Endothelial cell (in vitro differentiated cells): ENCODE measurements around the gene GNAQ. TPM values are rescaled to one million over a fixed set of nuclear protein-coding genes. Genes with fewer than 3 reads are reported as not detected.

ENCODE experiments used
- DNase-seq: peaks from one replicate; pipeline ENCODE4 v3.0.0; 2021; ENCODE audit warnings: low spot score
- H3K27ac Mint-ChIP-seq: one replicate; pipeline ENCODE4 v1.8.0; 2021; ENCODE audit warnings: mixed read lengths, inconsistent platforms; ENCODE audit not compliant: unreplicated experiment
- H3K27me3 Mint-ChIP-seq: one replicate; pipeline ENCODE4 v1.8.0; 2021; ENCODE audit warnings: mild to moderate bottlenecking, moderate library complexity, mixed read lengths, inconsistent platforms; ENCODE audit not compliant: unreplicated experiment
- H3K36me3 Mint-ChIP-seq: one replicate; pipeline ENCODE4 v1.8.0; 2021; ENCODE audit warnings: mild to moderate bottlenecking, low read depth, mixed read lengths, inconsistent platforms; ENCODE audit not compliant: unreplicated experiment
- H3K4me1 Mint-ChIP-seq: one replicate; pipeline ENCODE4 v1.8.0; 2021; ENCODE audit warnings: mild to moderate bottlenecking, mixed read lengths, inconsistent platforms; ENCODE audit not compliant: unreplicated experiment
- H3K4me3 Mint-ChIP-seq: one replicate; pipeline ENCODE4 v1.8.0; 2021; ENCODE audit warnings: mild to moderate bottlenecking, mixed read lengths, inconsistent platforms; ENCODE audit not compliant: unreplicated experiment
- H3K9me3 Mint-ChIP-seq: one replicate; pipeline ENCODE4 v1.8.0; 2021; ENCODE audit warnings: mixed read lengths, inconsistent platforms; ENCODE audit not compliant: unreplicated experiment
- total RNA-seq: library from RNA; stranded (reverse); fragmentation: NEBNext Ultra II Directional; extraction: Animal tissue kit (Norgen Biotek cat#: 25700); gene quantifications from one replicate; pipeline ENCODE4 v1.2.1, GENCODE V29; 2021; ENCODE audit not compliant: unreplicated experiment
- TF ChIP-seq, protein P1 (sequence below): fragments of 200-600 bp; sonication (generic); IDR thresholded peaks from one replicate; pipeline ENCODE4 v1.5.0; 2021; ENCODE audit warnings: antibody characterized with exemption; ENCODE audit not compliant: unreplicated experiment

GNAQ gene
- total RNA-seq, 1 donor from 2014 or later, result 94.6 TPM

DNA sequence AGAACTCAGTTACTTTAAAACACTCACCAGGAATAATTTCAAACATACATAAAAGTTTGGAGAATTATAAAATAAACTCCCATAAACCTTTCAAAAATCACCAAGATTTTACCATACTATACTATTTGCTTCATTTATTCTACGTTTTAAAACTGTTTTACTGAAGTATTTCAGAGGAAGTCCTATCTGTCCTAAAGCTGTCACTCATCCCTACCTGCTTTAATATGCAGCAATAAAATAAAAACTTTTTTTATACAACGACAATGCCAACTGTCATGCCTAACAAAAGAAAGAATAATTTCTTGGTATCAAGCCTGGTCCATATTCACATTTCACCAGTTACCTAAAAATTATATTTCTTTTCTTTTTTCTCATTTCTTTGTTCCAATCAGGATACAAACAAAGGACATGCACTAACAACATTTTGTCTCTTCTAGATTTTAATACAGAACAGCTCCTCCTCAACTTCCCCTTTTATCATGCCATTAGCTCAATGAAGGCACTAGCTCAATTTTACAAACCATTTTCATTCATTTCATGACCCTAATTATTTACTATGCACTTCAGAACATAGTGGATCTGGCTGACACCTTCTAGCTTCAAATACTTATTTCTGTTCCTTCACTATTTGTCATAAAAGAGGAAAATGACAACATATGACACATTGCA lies 135.2 kb downstream of the GNAQ start:
- Mint-ChIP-seq H3K27ac (no peak overlapping the region), H3K4me3 (no peak overlapping the region), H3K9me3 (no peaks in the 10 kb centered on the region), H3K27me3 (no peaks in the 10 kb centered on the region), H3K36me3 (no peaks in the 10 kb centered on the region), H3K4me1 (peaks cover 16% of the 10 kb centered on the region)
- TF ChIP-seq, protein P1, sequence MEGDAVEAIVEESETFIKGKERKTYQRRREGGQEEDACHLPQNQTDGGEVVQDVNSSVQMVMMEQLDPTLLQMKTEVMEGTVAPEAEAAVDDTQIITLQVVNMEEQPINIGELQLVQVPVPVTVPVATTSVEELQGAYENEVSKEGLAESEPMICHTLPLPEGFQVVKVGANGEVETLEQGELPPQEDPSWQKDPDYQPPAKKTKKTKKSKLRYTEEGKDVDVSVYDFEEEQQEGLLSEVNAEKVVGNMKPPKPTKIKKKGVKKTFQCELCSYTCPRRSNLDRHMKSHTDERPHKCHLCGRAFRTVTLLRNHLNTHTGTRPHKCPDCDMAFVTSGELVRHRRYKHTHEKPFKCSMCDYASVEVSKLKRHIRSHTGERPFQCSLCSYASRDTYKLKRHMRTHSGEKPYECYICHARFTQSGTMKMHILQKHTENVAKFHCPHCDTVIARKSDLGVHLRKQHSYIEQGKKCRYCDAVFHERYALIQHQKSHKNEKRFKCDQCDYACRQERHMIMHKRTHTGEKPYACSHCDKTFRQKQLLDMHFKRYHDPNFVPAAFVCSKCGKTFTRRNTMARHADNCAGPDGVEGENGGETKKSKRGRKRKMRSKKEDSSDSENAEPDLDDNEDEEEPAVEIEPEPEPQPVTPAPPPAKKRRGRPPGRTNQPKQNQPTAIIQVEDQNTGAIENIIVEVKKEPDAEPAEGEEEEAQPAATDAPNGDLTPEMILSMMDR, result no peak
- no peak for DNase-seq

DNA sequence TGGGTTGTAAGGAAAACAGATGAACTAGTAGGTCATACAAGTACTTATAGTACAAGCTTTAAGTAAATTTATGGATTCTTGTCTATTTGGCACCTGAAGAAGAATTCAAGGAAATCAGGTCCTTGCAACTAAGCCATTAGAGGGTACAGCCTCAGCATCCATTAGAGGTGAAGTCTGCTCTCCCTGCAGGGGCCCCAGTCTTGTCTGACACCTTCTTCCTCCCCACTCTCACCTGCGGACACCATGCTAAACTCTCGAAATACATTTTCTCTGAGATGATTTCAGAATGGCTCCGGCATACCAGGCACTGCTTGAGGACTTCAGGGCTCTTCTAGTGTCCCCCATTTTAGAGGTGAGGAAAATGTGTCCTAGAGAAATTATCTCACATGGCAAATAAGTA lies 137.9 kb downstream of the GNAQ start:
- TF ChIP-seq, protein P1, result no peak
- Mint-ChIP-seq H3K27me3 (peaks cover 1% of the 10 kb centered on the region), H3K4me1 (peaks cover 7% of the 10 kb centered on the region), H3K9me3 (no peaks in the 10 kb centered on the region), H3K4me3 (no peak overlapping the region), H3K36me3 (no peaks in the 10 kb centered on the region), H3K27ac (no peak overlapping the region)
- no peak for DNase-seq

DNA sequence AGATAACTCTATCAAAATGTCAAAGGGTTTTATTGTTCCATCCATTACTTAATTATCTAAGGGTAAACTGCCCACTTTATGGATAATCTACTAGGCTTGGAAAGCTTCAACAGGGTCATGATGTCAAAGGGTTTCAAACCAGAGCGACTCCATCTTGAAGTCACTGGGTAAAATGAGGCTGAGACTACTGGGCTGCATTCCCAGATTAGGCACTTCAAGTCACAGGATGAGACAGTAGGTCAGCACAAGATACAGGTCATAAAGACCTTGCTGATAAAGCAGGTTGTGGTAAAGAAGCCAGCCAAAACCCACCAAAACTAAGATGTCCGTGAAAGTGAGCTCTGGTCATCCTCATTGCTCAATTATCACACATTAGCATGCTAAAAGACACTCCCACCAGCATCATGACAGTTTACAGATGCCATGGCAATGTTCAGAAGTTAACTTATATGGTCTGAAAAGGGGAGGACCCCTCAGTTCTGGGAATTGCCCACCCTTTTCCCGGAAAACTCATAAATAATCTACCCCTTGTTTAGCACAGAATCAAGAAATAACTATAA lies 138.6 kb downstream of the GNAQ start:
- H3K9me3 Mint-ChIP-seq, result no peaks in the 10 kb centered on the region
- no peaks in the 10 kb centered on the region for H3K36me3 Mint-ChIP-seq
- TF ChIP-seq, protein P1, result no peak
- H3K4me3 Mint-ChIP-seq, result no peak overlapping the region
- peaks cover 1% of the 10 kb centered on the region for H3K27me3 Mint-ChIP-seq
- no peak for DNase-seq
- H3K27ac Mint-ChIP-seq, result no peak overlapping the region
- H3K4me1 Mint-ChIP-seq, result peaks cover 7% of the 10 kb centered on the region

DNA sequence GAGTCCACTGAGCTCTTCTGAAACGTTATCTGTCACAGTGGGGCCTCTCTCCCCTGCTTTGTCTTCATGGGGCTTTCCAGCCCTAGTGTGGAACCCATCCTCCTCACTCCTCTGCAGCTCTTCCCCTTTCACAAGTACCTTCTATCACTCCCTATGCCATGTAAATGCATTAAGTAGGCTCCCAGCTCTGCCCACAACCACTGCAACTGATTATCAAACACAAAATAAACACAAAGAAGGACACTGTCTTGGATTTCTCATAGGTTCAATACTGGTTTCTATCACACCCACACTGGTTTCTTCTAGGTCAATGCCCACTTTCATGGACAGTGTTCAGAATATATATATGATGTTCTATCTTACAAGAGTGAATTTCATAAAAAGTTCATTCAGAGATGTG lies 139.4 kb downstream of the GNAQ start:
- Mint-ChIP-seq H3K9me3 (no peaks in the 10 kb centered on the region), H3K4me3 (no peak overlapping the region), H3K27ac (no peak overlapping the region), H3K36me3 (no peaks in the 10 kb centered on the region), H3K27me3 (peaks cover 1% of the 10 kb centered on the region), H3K4me1 (peaks cover 7% of the 10 kb centered on the region)
- TF ChIP-seq, protein P1, result no peak
- DNase-seq, result no peak

DNA sequence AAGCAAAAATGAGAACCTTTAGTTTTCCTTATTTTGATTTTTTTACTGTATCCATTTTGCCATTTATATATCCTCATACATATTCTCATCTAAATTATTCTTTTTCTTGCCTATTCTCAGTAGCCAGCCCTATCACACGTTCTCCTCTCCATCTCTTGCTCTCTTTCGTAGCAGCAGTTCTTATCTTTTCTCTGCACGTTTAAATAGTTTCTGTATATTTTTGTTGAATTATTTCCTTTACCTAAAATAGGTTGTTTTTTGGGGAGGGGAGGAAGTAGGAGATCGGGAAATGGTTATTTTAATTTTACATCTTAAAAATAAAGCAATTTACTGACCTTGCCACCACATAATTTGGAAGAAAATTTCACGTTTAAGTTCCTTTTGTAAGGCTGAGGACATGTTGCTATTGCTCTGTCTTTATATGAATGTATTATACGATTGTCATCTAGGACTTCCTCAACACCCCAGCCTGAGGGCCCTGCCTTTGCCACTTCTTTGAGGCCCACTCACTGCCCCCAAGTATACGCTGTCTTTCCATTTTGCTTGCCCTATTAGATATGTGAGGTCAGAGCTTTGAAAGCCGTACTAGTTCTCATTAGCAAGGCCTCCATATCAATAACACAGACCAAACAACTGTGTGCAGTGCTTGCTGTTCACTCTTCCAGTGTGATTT lies 140.3 kb downstream of the GNAQ start:
- H3K27ac Mint-ChIP-seq, result no peak overlapping the region

More for the DNA sequence above, 140.3 kb downstream of the GNAQ start:
- TF ChIP-seq, protein P1, result no peak
- Mint-ChIP-seq H3K4me3 (no peak overlapping the region), H3K27me3 (peaks cover 1% of the 10 kb centered on the region), H3K4me1 (peaks cover 4% of the 10 kb centered on the region), H3K9me3 (no peaks in the 10 kb centered on the region), H3K36me3 (no peaks in the 10 kb centered on the region)
- no peak for DNase-seq
